ENCODE data around the gene SCAMP4. TPM values are rescaled to one million over a fixed set of nuclear protein-coding genes. Genes with fewer than 3 reads are reported as not detected.

SCAMP4 gene
- total RNA-seq, 1 experiment from 2014 or later, result 69.0 TPM

DNA sequence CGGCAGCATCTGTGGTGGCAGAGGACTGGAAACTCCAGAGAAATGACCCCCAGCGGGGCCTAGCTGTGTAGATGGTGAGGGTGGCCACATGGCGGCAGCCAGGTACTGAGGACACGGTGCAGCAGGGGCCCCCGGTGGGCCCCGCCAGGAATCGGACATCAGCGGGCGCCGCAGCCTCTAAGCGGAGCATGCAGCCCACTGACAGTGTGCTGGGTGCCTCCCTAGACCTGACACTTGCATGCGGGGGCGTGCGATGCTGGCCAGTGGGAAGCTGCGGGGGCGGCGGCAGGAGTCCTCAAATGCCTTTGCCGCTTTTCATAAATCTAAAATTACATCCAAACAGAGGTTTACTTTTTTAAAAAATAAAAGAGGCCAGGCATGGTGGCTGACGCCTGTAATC lies 16.1 kb downstream of the SCAMP4 start:
- H3K23ac ChIP-seq (ENCODE audit: insufficient read length, low read depth, low read length), result no peak overlapping the region
- H3K4me1 ChIP-seq (ENCODE audit: insufficient read depth, low read length), result no peaks in the 10 kb centered on the region; the same call in 1 of the 2 replicates
- Mint-ChIP-seq H3K4me3 (no peak overlapping the region), H3K27me3 (ENCODE audit: low read depth) (no peaks in the 10 kb centered on the region), H3K9me3 (no peaks in the 10 kb centered on the region), H3K27ac (no peak overlapping the region), H3K4me1 (no peaks in the 10 kb centered on the region), H3K36me3 (ENCODE audit: insufficient read depth in 1 of 3, low read depth in 3 of 3) (peaks cover 9 to 81% (median 58%) of the 10 kb centered on the region in 3 experiments; a peak in 6 of 7 replicates)
- H2BK12ac ChIP-seq (ENCODE audit: insufficient read length, low read depth, low read length), result no peak overlapping the region
- H2BK20ac ChIP-seq (ENCODE audit: low read depth, low read length, poor library complexity, severe bottlenecking), result no peak overlapping the region
- no peak overlapping the region for H3K9ac ChIP-seq (ENCODE audit: extremely low read depth, insufficient read length, low read length)
- H3K9me3 ChIP-seq (ENCODE audit: control insufficient read depth, low read depth, low read length), result no peaks in the 10 kb centered on the region
- no peaks in the 10 kb centered on the region for H3K79me1 ChIP-seq (ENCODE audit: insufficient read depth, low read depth, low read length, poor library complexity, severe bottlenecking)
- no peak overlapping the region for H2BK15ac ChIP-seq (ENCODE audit: low read depth, low read length)
- H3K4me2 ChIP-seq (ENCODE audit: insufficient read depth, insufficient read length, low read length), result no peak overlapping the region
- no peak overlapping the region for H2AK5ac ChIP-seq (ENCODE audit: insufficient read length, low read length)
- H3K23me2 ChIP-seq (ENCODE audit: insufficient read length, low read depth, low read length, poor library complexity, severe bottlenecking), result no peaks in the 10 kb centered on the region
- no peaks in the 10 kb centered on the region for H3K27me3 ChIP-seq (ENCODE audit: insufficient read depth, low read length)
- H4K91ac ChIP-seq (ENCODE audit: insufficient read length, low read depth, low read length), result no peak overlapping the region
- no peaks in the 10 kb centered on the region for H4K20me1 ChIP-seq (ENCODE audit: control insufficient read depth, insufficient read depth, insufficient read length)
- no peak overlapping the region for H3K18ac ChIP-seq (ENCODE audit: insufficient read length, low read depth, low read length)
- H3T11ph ChIP-seq (ENCODE audit: low read length), result no peak overlapping the region
- no CpG with 5 or more reads among the region's 19 CpGs for WGBS (ENCODE audit: extremely low coverage, insufficient read length, low lambda C conversion rate)
- no peak overlapping the region for H4K8ac ChIP-seq (replicated peaks; ENCODE audit: insufficient read length, low read depth, low read length)
- H3K4ac ChIP-seq (ENCODE audit: low read depth, low read length), result no peak overlapping the region
- H2BK120ac ChIP-seq (ENCODE audit: low read depth, low read length, poor library complexity, severe bottlenecking), result no peak overlapping the region
- H3K14ac ChIP-seq (ENCODE audit: insufficient read depth, low read length), result no peak overlapping the region
- no peaks in the 10 kb centered on the region for H3K79me2 ChIP-seq (ENCODE audit: insufficient read depth, low read length)
- no peak overlapping the region for H3K56ac ChIP-seq (ENCODE audit: insufficient read length, low read depth, low read length)
- TF ChIP-seq, protein P1, sequence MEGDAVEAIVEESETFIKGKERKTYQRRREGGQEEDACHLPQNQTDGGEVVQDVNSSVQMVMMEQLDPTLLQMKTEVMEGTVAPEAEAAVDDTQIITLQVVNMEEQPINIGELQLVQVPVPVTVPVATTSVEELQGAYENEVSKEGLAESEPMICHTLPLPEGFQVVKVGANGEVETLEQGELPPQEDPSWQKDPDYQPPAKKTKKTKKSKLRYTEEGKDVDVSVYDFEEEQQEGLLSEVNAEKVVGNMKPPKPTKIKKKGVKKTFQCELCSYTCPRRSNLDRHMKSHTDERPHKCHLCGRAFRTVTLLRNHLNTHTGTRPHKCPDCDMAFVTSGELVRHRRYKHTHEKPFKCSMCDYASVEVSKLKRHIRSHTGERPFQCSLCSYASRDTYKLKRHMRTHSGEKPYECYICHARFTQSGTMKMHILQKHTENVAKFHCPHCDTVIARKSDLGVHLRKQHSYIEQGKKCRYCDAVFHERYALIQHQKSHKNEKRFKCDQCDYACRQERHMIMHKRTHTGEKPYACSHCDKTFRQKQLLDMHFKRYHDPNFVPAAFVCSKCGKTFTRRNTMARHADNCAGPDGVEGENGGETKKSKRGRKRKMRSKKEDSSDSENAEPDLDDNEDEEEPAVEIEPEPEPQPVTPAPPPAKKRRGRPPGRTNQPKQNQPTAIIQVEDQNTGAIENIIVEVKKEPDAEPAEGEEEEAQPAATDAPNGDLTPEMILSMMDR (conservative IDR thresholded peaks at IDR 0.05), result no peak
- no peak overlapping the region for H4K5ac ChIP-seq (ENCODE audit: insufficient read length, low read depth, low read length)
- DNase-seq, result no peak
- no peak overlapping the region for H2AFZ ChIP-seq (ENCODE audit: low read length)
- no peak overlapping the region for H2BK5ac ChIP-seq (ENCODE audit: insufficient read length, low read length)
- no peak overlapping the region for H3K27ac ChIP-seq (ENCODE audit: insufficient read length, low read depth, low read length)

All from H9 (cell line).